ENCODE measurements around the gene HHIPL1.
"Not testable (repeated sequence)": the region's sequence is repeated elsewhere in the genome, so short reads cannot be mapped to it uniquely, and the experiment has no call there.

Gene HHIPL1

DNA sequence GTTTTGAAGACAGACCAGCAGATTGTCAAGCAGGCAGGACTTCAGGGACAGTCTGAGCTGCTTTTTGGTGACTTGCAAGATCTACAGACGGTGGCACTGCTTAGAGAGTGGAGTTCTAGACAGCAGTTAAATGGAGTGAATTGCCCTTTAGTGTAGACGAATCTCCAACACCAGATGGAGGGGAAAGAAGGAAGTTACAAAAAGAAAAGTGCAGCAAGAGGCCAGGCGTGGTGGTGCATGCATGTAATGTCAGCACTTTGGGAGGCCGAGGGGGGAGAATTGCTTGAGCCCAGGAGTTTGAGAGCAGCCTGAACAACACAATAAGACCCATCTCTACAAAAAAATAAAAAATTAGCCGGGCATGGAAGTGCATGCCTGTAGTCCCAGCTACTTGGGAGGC is 8.4 kb upstream of the HHIPL1 start:
- DNase-seq: no peak

DNA sequence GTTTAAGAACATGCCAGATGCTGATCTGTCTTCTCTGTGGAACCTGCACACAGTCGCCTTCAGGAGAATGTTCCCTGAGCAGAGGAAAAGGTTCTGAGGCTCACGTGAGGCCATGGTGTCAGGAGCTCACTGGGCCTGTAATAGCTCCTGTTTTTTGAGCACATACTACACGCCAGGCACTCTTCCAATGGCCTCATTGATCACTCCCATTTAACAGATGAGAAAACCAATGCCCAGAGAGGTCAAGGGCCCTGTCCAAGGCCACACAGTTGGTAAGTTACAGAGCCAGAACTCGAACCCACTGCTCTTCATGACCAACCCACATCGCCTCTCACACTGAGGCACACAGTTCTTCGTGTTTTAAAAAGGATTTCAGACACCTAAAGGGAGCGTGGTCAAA is 7.3 kb upstream of the HHIPL1 start:
- DNase-seq: no peak

DNA sequence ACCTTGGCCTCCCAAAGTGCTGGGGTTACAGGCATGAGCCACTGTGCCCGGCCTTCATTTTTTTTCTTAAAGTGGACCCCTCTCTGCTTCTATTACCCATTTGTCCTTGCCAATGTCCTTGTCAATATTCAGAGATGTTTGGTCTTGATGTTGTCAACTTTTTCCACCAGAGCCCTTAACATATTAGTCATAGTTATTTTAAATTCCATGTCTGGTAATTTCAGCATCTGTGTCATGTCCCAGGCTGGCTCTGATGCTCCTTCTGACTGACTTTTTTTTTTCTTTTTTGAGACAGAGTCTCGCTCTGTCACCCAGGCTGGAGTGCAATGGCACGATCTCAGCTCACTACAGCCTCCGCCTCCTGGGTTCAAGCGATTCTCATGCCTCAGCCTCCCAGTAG is 2.2 kb upstream of the HHIPL1 start:
- not testable (repeated sequence) for DNase-seq

DNA sequence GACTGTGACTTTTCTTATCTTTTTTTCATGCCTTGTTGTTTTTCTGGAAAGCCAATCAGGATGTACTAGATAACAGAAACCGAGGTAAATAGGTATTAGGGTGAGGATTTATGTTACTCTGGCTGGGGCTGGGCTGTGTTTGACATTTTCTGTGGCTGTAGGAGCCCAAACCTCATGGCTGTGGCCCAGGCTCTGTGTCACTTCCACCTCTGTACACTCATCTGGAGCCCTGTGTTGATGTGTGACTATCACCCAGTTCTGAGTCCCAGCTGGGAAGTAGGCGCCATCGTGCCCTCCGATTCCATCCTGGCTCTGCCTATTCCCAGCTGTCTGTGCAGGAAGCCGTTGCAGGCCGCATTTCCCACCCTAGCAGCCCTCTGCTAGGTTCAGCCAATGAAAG is 1.6 kb upstream of the HHIPL1 start:
- DNase-seq: no peak

DNA sequence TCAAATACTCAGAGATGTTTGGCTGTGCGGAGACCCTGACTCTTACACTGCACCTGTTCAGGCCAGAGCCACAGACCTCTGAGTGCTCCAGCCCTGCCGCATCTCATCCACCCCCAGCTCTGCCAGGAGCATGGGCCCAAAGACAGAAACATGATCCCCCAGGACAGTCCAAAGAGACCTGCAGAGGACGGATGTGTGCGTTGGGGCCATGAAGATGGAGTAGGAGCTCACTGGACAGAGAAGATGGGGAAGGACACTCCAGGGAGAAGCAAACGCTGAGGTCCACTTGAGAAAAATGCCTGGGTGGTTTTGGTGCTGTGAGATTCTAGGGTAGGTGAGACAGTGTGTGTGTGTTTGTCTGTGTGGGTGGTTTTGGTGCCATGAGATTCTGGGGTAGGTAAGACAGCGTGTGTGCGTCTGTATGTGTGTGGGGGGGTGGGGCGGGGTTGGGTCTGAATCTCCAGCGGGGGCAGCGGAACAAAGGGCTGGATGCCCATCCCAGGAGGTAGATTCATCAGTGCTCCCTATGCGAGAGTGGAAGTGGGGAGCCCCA is 818 bp upstream of the HHIPL1 start:
- DNase-seq: no peak

DNA sequence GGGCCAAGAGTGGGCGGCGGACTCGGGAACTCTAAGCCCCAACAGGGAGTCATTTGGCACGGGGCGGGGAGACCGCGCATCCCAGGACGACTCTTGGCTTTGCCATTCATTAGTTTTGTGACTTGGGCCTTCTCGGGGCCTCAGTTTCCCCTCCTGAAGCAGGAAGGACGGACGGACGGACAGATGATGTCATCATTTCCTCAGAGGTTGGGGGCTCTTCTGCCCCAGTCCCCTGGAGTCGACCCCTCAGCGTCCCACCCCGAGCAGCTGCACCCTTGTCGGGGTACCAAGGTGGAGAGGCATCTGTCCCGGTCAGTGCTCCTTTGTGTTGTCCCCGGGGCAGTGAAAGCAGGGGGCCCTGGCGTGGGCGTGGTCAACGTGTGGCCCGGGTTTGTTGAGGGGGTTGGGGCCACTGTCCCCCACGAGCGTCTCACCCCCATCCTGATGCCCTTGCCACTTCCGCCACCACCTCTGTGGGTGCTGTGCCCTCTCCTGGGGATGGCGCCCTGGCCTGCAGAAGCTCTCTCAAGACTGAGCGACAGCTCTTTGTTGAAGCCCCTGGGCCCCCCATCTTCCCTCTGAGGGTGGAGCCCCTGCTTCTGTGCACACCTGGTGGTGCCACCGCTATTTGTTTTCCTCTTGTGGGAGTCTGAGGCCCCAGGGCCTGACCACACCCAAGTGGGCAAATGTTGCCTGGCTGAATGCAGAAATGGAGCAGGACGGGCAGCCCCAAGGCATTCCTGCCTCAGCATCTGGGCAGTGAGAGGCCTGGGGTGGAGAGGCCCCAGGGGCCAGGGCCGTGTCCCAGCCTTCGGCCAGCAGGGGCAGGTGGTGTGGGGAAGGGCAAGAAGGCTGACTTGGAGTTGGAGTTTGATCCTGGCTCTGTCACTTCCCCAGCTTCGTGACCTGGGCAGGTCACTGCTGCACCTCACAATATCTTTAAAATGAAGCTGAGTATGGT is 896 bp downstream of the HHIPL1 start:
- no peak for DNase-seq

DNA sequence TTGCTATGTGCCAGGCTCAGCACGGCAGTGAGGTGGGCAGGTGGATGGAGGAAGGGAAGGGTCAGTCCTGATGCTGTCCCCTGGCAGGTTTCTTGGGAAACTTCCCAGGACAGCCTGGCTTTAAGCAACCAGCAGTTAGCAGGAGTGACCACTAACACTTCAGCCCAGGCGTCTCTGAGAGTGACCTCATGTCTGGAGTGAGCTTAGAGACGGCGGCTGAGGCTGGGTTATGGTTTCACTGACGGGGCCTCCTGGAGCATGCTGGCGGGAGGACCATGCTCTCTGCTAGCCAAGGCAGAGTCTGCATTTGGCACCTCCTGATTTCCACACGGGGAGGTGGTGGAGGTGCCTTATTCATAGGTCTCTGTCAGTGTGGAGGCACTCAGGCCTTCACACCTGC is 2.5 kb downstream of the HHIPL1 start:
- no peak for DNase-seq

DNA sequence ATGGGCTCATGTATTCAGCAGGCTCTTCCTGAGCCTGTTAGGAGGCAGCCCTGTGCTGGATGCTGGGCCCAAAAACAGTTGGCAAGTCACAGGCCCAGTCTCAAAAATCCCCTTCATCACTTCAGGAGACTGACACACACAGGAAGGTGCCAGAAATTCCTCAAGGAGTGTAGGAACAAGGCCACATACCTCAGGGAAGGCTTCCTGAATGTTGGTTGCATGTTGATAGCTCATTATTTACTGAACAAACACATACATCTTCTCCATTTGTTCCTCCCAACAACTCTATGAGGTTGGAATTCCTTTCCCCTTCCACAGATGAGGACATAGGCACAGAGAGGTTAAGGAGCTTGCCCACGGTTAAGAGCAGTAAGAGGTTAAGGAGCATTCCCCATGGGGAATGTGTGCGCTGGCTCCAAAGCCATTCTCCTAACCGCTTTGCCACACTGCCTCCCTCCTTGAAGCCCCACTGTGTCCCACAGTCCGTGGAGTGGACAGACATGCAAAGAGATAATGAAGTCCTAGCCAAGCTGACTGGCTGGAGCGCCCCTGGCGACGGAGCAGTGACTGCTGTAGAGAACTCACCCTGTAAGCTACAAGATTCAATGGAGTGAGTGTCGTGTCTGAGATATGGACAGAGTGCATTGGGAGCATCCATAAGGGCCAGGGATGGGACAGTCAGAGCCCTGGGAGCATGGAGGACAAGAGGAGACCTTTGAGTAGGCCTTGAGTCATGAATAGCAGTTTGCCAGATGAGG is 3.3 kb downstream of the HHIPL1 start:
- DNase-seq: no peak

DNA sequence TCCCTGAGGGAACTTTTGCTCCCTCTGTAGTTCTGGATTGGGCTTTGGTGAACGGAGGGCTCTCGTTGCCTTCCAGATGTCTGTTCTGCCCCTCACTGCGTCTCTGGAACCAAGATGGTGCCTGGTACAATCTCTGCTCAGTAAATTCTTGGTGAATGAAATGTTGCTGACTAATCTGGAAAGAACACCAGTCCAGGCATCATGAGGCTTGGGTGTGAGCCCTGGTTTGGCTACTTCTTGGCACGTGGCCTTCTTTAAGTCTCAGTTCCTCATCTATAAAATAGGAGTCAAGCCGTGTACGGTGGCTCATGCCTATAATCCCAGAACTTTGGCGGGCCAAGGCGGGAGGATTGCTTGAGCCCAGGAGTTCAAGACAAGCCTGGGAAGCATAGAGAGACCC is 4.3 kb downstream of the HHIPL1 start:
- no peak for DNase-seq

DNA sequence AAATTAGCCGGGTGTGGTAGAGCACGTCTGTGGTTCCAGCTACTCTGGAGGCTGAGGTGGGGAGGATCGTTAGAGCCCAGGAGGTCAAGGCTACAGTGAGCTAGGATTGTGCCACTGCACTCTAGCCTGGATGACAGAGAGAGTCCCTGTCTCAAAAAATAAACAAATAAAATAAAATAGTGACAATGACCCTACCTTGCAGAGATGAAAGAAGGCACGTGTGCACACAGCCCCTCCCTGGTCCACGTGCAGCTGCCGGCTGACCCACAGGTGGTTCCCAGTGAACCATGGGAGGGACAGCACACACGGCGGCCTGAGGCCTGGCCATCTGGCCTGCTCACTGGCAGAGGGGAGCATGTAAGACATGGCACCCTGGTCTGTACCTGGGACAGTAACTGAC is 4.7 kb downstream of the HHIPL1 start:
- DNase-seq: no peak

DNA sequence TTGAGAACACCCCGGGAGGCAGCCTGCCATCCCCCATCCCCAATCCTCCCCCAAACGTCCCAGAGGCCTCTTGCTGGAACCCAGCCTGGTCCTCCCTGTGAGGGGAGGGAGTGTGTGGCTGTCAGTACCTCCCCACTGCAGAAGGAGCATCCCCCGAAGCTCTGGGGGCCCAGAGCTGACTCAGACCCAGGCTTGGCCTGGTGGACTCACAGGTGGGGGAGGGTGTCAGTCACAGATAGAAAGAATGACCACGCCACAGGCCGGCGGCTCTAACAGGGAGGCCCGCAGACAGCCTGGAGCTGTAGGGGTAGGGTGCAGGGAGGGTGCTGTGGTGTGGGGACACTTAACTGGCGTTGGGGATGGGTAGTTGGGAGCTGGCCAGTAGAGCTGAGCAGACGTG is 5.3 kb downstream of the HHIPL1 start:
- DNase-seq: no peak

DNA sequence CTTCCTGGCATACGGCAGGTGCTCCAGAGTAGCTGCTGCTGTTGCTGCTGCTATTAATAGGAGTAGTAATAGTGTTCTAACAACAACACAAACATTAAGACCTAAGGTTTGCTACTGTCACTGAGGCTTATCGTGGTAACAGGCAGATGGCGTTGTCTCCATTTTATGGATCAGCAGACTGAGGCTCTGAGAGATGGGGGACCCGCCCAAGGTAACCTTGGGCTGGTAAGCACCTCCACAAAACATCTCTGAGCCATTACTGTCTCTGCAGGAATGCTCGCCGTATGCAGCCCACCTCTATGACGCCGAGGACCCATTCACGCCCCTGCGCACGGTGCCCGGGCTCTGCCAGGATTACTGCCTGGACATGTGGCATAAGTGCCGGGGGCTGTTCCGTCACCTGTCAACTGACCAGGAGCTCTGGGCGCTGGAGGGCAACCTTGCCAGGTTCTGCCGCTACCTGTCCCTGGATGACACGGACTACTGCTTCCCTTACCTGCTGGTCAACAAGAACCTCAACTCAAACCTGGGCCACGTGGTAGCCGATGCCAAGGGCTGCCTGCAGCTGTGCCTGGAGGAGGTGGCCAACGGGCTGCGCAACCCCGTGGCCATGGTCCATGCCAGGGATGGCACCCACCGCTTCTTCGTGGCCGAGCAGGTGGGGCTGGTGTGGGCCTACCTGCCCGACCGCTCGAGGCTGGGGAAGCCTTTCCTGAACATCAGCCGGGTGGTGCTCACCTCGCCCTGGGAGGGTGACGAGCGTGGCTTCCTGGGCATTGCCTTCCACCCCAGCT is 7.2 kb downstream of the HHIPL1 start:
- no peak for DNase-seq

DNA sequence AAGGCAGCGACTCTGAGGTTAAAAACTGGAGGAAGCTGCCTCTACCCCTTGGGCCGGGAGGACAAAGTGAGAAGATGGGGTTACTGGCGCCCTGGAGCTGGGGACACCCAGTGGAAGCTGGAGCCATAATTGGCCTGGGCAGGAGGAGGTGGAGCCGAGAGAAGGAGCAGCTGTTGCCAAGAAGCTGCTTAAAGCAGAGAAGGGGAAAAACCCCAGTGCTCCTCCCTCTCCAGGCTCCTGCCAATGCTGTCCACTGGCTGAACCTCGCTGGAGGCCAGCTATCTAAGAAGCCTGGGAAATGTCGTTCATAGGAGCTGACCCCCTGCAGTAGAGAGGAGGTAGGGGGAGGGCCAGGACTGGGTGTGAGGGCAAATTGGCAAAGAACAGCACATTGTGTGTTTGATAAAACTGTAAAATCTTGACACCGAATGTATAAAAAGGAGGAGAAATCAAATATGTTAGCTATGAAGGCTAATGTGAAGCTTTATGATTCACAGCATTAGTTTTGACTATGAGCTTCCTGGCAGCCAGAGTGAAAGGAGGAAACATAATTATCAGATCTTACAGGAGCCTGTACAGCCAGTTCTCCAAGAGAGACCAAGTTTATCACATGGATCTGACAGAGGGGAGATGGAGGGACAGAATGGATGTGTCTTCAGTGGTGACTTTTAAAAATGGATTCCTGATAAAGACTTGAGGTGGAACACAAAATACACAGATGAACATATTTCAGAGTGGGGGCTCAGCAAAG is 9.5 kb downstream of the HHIPL1 start:
- DNase-seq: no peak

DNA sequence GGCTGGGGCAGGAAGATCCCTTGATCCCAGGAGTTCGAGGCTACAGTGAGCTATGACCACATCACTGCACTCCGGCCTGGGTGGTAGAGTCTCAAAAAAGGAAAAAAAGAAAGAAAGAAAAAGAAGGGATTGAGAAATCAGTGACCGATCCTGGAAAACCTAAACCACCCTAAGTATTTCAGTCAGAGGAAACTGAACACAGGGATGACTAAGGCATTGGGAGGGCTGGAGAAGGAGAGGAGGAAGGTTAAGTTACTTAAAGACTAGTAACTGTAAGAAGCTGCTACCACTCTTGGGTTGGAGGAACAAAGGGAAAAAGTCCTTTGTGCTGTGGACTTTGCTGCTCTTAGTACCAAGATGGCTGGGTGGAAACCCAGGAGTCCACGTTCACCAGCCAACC is 10.6 kb downstream of the HHIPL1 start:
- no peak for DNase-seq

DNA sequence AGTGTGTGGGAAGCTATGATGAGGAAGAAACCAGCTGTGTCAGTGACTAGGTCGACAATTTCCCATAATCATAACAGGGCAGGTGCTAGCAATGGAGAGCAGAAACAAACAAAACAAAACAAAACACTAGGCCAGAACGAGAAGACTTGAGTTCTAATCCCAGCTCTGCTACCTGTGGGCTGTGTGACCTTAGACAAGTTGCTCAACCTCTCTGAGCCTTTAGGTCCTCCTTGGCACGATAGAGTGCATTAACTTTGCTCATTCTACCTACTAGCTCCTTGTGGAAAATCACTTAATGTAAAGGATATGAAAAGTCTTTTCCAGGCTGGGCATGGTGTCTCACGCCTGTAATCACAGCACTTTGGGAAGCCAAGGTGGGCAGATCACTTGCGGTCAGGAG is 11.2 kb downstream of the HHIPL1 start:
- no peak for DNase-seq

DNA sequence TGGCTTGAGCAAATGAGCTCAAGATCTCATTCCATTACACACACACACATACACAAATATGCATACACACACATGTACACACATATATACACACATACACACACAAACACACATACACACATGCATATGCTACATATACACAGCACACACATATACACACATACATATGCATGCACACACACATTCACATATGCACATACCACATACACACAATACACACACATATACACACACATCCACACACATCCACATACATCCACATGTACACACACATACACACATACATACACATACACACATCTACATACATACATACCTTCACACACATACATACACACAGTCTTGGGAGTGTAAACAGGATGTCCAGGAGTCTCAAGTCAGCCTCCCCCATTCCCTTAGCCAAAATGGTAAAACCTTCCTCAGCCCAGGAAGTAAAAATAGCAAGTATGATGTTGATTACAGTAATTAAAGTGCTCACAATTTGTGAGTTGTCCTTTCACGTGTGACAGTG is 12.8 kb downstream of the HHIPL1 start:
- DNase-seq: no peak

DNA sequence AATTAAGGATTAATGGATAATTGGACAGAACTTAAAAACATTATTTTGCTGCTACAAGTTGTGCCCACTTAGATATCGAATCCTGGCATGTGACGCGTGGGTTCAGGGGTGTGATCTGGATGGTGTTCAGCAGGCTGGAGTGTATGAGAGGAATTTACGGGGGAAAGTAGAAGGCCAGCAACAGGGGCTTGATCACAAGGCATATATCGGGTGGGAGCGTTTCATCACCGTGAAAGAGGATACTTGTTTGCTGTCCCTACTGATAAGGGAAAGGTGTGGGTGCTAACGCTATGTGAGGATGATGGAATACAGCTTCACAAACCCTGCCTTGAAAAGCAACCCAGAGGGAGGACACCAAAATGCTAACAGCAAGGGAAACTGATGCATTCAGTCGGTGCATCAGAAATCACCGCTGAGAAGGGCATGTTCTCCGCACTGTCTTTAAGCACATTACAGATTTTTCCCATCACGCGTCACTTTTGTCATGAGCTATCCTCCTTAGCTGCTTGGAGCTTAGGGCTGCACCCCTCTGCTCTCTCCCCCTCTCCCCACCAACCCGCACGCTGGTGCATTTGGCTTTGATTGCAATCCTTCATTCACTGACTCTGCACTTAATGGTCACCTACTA is 13.4 kb downstream of the HHIPL1 start:
- no peak for DNase-seq

DNA sequence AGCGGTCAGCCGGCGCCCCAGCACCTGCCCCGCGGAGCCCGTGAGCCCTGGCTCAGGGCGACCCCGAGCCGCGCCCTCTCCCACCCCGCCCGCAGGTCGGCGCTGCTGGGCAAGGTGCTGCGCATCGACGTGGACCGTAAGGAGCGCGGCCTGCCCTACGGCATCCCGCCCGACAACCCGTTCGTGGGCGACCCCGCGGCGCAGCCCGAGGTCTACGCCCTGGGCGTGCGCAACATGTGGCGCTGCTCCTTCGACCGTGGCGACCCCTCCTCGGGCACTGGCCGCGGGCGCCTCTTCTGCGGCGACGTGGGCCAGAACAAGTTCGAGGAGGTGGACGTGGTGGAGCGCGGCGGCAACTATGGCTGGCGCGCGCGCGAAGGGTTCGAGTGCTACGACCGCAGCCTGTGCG is 14.4 kb downstream of the HHIPL1 start:
- DNase-seq: no peak

DNA sequence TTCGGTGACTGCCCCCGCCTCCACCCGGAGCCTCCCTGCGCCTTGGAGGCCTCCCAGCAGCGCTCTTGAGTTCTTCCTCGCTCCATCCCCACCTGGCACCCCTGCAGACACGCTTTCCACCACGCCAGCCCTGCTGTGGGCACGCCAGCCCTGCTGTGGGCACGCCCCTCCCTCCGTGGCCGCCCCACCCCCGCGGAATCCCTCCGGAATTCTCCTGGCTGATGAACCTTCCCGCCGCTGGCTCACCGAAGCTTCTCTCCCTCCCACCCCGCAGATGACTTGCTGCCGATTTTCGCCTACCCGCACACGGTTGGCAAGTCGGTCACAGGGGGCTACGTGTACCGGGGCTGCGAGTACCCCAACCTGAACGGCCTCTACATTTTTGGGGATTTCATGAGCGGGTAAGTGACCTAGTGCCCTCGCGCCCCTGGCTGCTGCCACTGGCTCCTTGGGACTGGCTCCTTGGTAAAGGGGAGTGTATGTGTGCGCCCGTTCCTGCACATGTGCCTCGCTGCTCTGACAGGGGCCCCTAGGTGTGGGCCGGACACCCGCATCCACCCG is 15.2 kb downstream of the HHIPL1 start:
- no peak for DNase-seq

DNA sequence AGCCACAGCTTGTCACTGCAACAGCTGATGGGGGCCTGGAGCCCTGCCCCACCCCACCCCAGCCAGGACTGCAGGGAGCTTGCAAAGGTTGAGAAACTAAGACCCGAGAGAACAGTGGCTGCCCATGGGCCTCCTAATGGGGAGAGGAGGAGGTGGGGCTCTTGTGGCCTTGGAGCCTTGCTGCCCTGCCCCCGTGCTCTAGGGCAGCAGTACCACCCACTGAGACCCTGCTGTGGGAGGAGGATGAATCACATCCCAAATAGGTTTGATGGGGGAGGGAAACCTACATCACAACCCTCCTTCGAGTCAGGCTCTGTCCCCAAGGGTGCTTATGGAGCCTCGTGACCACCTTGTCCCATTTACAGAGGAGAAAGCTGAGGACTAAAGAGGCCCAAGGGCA is 15.9 kb downstream of the HHIPL1 start:
- no peak for DNase-seq

DNA sequence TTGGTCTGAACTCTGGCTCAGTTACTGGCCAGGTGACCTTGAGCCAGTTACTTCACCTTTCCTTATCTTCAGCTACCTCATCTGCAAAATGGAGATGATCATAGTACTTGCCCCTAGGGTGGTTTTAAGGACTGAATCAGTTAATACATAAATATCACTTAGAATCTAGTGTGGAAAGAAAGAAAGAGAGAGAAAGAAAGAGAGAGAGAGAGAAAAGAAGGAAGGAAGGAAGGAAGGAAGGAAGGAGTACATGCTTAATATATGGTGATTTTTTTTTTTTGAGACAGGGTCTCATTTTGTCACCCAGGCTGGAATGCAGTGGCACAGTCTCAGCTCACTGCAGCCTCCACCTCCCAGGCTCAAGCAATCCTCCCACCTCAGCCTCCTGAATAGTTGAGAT is 16.3 kb downstream of the HHIPL1 start:
- not testable (repeated sequence) for DNase-seq
